Endometrium (tissue), 2 donors: ENCODE measurements around the gene SSBP2.

ENCODE experiments used
- FAIRE-seq: peaks from 2 replicates; lab custom pipeline; 2012; peaks lifted over from hg19 to GRCh38; lab: Jason Lieb, UNC
- donor health status: control.
- donor health status: control.

Gene SSBP2

DNA sequence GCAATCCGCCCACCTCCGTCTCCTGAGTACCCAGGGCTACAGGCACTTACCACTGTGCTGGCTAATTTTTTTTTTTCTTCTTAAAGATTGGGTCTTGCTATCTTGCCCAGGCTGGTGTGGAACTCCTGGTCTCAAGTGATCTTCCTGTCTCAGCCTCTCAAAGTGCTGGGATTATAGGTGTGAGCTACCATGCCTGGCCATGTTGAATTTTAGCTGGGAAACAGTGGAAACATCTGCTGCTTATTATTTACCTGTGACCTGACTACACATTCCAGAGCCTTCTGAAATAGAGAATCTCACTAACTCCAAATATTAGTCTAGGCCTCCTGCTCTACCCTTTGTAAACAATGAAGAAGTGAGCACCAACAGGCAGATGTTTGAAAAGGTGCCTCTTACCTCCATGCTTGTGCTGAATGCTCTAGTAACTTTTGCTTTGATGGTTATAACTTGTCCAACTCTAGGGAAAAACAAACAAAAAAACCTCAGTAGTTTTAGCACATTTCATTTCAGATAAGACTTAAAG lies 379.5 kb downstream of the SSBP2 start:
- FAIRE-seq, result no peak

GRCh38 chr5:81370912-81371311 lies 380.0 kb downstream of the SSBP2 start:
- no peak for FAIRE-seq

DNA sequence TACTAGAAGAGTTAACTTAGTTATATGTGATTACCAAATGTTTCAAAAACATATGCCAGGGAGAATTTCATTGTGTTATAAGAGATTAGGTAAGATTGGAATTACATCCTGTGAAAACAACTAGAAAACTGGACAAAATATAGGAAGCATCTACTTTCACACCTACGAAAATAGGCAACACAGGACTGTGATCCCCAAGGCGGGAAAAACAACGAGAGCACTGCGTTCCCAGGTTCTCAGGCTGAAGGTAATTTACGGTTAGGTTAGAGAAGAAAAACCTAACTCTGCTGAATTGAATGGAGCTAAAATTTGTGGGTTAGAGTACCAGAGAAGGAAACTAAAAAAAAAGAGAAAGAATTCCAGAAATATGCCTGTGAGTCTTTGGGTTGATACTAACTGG lies 385.4 kb downstream of the SSBP2 start:
- no peak for FAIRE-seq

- no peak for FAIRE-seq
These were observed 387.6 kb downstream of the SSBP2 start for GRCh38 chr5:81363093-81363871.
